Suprapubic skin (tissue), 3 donors: ENCODE data around the gene FBXW12.

Experiments
- POLR2A ChIP-seq, 2 donors: fragments of 450-650 bp; IDR thresholded peaks; one replicate each; pipeline ENCODE4 v1.6.1; 2017; ENCODE audit warnings: antibody characterized with exemption in 2 of 2, mild to moderate bottlenecking in 2 of 2, moderate library complexity in 2 of 2
- TF ChIP-seq, protein P1 (sequence below), 2 donors: fragments of 200-600 bp in 1 of 2; fragments of 450-650 bp in 1 of 2; sonication (generic) in 1 of 2; IDR thresholded peaks; one replicate each; pipeline ENCODE4 v1.5.1; 2016 to 2019; ENCODE audit warnings: antibody characterized with exemption in 2 of 2, mild to moderate bottlenecking in 1 of 2, moderate library complexity in 1 of 2

DNA sequence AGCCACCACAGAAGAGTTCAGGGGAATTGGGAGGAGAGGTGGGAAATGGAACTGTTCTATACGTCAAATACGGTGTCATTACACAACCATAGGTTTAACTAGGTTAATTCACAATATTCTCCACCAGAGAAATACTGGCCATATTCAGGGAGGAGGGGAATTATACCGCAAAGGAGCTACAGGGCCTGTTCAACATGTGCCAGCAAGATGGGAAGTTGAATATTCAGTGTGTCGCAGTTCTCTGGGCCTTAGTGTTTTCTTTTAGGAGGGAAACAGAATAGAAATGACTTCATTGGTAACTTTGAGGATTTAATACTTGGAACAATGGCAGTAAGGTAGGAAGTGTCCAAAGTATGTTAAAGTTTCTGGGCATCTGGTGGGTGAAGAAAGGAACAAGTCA is 18.0 kb upstream of the FBXW12 start:
- TF ChIP-seq POLR2A (IDR thresholded peaks at IDR 0.05) = no peak
- TF ChIP-seq, protein P1, sequence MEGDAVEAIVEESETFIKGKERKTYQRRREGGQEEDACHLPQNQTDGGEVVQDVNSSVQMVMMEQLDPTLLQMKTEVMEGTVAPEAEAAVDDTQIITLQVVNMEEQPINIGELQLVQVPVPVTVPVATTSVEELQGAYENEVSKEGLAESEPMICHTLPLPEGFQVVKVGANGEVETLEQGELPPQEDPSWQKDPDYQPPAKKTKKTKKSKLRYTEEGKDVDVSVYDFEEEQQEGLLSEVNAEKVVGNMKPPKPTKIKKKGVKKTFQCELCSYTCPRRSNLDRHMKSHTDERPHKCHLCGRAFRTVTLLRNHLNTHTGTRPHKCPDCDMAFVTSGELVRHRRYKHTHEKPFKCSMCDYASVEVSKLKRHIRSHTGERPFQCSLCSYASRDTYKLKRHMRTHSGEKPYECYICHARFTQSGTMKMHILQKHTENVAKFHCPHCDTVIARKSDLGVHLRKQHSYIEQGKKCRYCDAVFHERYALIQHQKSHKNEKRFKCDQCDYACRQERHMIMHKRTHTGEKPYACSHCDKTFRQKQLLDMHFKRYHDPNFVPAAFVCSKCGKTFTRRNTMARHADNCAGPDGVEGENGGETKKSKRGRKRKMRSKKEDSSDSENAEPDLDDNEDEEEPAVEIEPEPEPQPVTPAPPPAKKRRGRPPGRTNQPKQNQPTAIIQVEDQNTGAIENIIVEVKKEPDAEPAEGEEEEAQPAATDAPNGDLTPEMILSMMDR (IDR thresholded peaks at IDR 0.05) = no peak
